ENCODE results near the gene MYADML2. TPM values are rescaled to one million over a fixed set of nuclear protein-coding genes. Genes with fewer than 3 reads are reported as not detected.
A peak's percentile ranks its signal among the peaks of the same experiment; 100 is the strongest.
"Not testable (repeated sequence)": the region's sequence is repeated elsewhere in the genome, so short reads cannot be mapped to it uniquely, and the experiment has no call there.

Gene MYADML2
- total RNA-seq, 1 experiment from 2014 or later, result not detected

- POLR2A ChIA-PET (ENCODE audit: low non-redundant PET), result no interaction called here
- peaks cover 34% of the 10 kb centered on the region for H3K4me1 ChIP-seq (ENCODE audit: insufficient read depth, low read length, poor library complexity, severe bottlenecking)
- H3K36me3 ChIP-seq (ENCODE audit: insufficient read depth, low read length, poor library complexity, severe bottlenecking), result peaks cover 19% of the 10 kb centered on the region
- CTCF ChIA-PET, result no interaction called here
- BruUV-seq (replicated peaks), result TSS peak; percentile 23
- no peak for TF ChIP-seq CTCF (conservative IDR thresholded peaks at IDR 0.05; ENCODE audit: low read depth, low read length)
- H3K27ac ChIP-seq (ENCODE audit: low read depth, low read length, poor library complexity, severe bottlenecking), result no peak overlapping the region
- no peaks in the 10 kb centered on the region for H3K9me3 ChIP-seq (ENCODE audit: low read depth, low read length, poor library complexity, severe bottlenecking)
- intact Hi-C loops (cut with micrococcal nuclease; ENCODE audit: unreplicated experiment), result no loop called here
- no peak overlapping the region for H3K4me3 ChIP-seq (ENCODE audit: low read depth, low read length, poor library complexity, severe bottlenecking)
- no peak for DNase-seq (ENCODE audit: low spot score)
- no peaks in the 10 kb centered on the region for H3K27me3 ChIP-seq (replicated peaks; ENCODE audit: insufficient read depth, low read depth, low read length, poor library complexity)
Measured at GRCh38 chr17:81921537-81921862, 25.5 kb downstream of the MYADML2 start.

GRCh38 chr17:81920612-81921536 is 26.2 kb downstream of the MYADML2 start:
- intact Hi-C loops (cut with micrococcal nuclease; ENCODE audit: unreplicated experiment), result no loop called here
- H3K4me3 ChIP-seq (ENCODE audit: low read depth, low read length, poor library complexity, severe bottlenecking), result no peak overlapping the region
- peak overlapping the region; percentile 21 for H3K27ac ChIP-seq (ENCODE audit: low read depth, low read length, poor library complexity, severe bottlenecking)
- H3K27me3 ChIP-seq (replicated peaks; ENCODE audit: insufficient read depth, low read depth, low read length, poor library complexity), result no peaks in the 10 kb centered on the region
- TF ChIP-seq EZH2 (IDR thresholded peaks at IDR 0.05; ENCODE audit: borderline replicate concordance, low read depth, low read length, poor library complexity, severe bottlenecking), result no peak
- TF ChIP-seq CTCF (conservative IDR thresholded peaks at IDR 0.05; ENCODE audit: low read depth, low read length), result no peak
- DNase-seq (ENCODE audit: low spot score), result no peak
- no peaks in the 10 kb centered on the region for H3K9me3 ChIP-seq (ENCODE audit: low read depth, low read length, poor library complexity, severe bottlenecking)
- ChIA-PET CTCF (no interaction called here), POLR2A (ENCODE audit: low non-redundant PET) (no interaction called here)
- no TSS peak for BruUV-seq (replicated peaks)
- peaks cover 19% of the 10 kb centered on the region for H3K36me3 ChIP-seq (ENCODE audit: insufficient read depth, low read length, poor library complexity, severe bottlenecking)
- peaks cover 31% of the 10 kb centered on the region for H3K4me1 ChIP-seq (ENCODE audit: insufficient read depth, low read length, poor library complexity, severe bottlenecking)

GRCh38 chr17:81918832-81919545 is 28.0 kb downstream of the MYADML2 start:
- H3K4me3 ChIP-seq (ENCODE audit: low read depth, low read length, poor library complexity, severe bottlenecking), result no peak overlapping the region
- intact Hi-C loops (cut with micrococcal nuclease; ENCODE audit: unreplicated experiment), result no loop called here
- no peak for DNase-seq (ENCODE audit: low spot score)
- TF ChIP-seq CTCF (conservative IDR thresholded peaks at IDR 0.05; ENCODE audit: low read depth, low read length) (no peak), EZH2 (IDR thresholded peaks at IDR 0.05; ENCODE audit: borderline replicate concordance, low read depth, low read length, poor library complexity, severe bottlenecking) (no peak)
- no peaks in the 10 kb centered on the region for H3K9me3 ChIP-seq (ENCODE audit: low read depth, low read length, poor library complexity, severe bottlenecking)
- ChIA-PET POLR2A (ENCODE audit: low non-redundant PET) (no interaction called here), CTCF (no interaction called here)
- H3K27me3 ChIP-seq (replicated peaks; ENCODE audit: insufficient read depth, low read depth, low read length, poor library complexity), result no peaks in the 10 kb centered on the region
- H3K27ac ChIP-seq (ENCODE audit: low read depth, low read length, poor library complexity, severe bottlenecking), result no peak overlapping the region
- peaks cover 36% of the 10 kb centered on the region for H3K36me3 ChIP-seq (ENCODE audit: insufficient read depth, low read length, poor library complexity, severe bottlenecking)
- H3K4me1 ChIP-seq (ENCODE audit: insufficient read depth, low read length, poor library complexity, severe bottlenecking), result peaks cover 18% of the 10 kb centered on the region
- no TSS peak for BruUV-seq (replicated peaks)

GRCh38 chr17:81918333-81918669 is 28.7 kb downstream of the MYADML2 start:
- H3K4me3 ChIP-seq (ENCODE audit: low read depth, low read length, poor library complexity, severe bottlenecking), result peak overlapping the region; percentile 85
- CTCF ChIA-PET; DNase-seq (ENCODE audit: low spot score); POLR2A ChIA-PET (ENCODE audit: low non-redundant PET); H3K27me3 ChIP-seq (replicated peaks; ENCODE audit: insufficient read depth, low read depth, low read length, poor library complexity); H3K9me3 ChIP-seq (ENCODE audit: low read depth, low read length, poor library complexity, severe bottlenecking); intact Hi-C loops (cut with micrococcal nuclease; ENCODE audit: unreplicated experiment); BruUV-seq (replicated peaks): not testable (repeated sequence)
- peak overlapping the region; percentile 76 for H3K27ac ChIP-seq (ENCODE audit: low read depth, low read length, poor library complexity, severe bottlenecking)
- H3K4me1 ChIP-seq (ENCODE audit: insufficient read depth, low read length, poor library complexity, severe bottlenecking), result peaks cover 12% of the 10 kb centered on the region
- peaks cover 41% of the 10 kb centered on the region for H3K36me3 ChIP-seq (ENCODE audit: insufficient read depth, low read length, poor library complexity, severe bottlenecking)
